GM19324 (cell line): Measurements from ENCODE around the gene NPHP4.
"Not testable (repeated sequence)": the region's sequence is repeated elsewhere in the genome, so short reads cannot be mapped to it uniquely, and the experiment has no call there.

Experiments
- ATAC-seq: cut with Tn5 transposase; IDR thresholded peaks from one replicate; pipeline ENCODE4 v1.9.1; 2021; ENCODE audit warnings: mild to moderate bottlenecking, moderate library complexity; ENCODE audit not compliant: unreplicated experiment, low FRiP score

Gene NPHP4

DNA sequence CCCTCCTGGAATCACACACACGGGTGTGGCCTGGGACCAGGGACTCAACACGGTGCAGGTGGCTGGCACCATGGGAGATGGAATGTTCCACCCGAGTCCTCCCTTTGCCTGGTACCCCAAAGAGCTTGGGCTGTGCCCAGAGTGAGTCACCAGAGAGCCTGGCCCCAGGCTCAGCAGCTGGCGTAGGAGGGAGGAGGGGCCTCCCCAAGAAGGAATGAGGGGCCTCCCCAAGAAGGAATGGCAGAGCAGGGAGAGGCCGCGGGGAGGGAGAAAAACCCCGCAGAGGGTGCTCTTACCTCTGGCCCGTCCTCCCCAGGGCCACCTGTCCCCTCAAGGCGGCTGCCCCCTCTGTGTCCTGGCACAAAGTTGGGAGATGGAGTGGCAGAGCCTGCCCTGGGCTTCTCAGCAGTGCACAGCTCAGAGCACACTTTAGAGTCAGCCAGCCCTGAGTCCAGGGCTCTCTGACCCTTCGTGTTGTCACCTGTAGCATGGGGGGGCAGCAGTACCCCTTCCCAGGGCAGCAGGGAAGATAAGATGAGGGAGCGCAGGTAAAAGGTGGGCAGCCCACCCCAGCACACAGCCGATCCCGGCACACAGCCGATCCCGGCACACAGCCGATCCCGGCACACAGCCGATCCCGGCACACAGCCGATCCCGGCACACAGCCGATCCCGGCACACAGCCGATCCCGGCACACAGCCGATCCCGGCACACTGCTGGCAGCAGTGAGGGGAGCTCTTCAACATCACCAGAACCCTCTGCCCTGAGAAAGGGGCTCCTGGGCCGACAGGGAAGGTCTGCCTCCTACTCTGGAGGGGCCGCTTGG, 33.3 kb upstream of the NPHP4 start:
- ATAC-seq, result no peak

DNA sequence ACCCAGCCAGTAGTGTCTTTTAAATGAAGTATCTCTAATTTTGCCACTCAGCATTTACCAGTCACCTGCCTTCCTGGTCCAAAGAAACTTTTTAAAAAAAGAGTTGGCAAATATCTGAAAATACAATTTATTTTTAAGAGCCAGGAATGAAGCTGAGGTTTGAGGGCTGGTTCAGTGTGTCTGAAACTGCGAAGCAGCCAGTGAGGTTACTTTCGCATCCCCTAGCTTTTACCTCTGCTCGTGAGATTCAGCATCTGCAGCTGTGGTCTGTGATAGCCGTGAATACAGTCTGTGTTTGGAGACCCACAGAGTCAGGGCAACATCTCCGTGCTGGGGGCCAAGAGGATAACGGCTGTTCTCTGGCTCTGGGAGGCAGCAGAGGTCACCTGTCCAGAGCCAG, 32.2 kb upstream of the NPHP4 start:
- no peak for ATAC-seq

DNA sequence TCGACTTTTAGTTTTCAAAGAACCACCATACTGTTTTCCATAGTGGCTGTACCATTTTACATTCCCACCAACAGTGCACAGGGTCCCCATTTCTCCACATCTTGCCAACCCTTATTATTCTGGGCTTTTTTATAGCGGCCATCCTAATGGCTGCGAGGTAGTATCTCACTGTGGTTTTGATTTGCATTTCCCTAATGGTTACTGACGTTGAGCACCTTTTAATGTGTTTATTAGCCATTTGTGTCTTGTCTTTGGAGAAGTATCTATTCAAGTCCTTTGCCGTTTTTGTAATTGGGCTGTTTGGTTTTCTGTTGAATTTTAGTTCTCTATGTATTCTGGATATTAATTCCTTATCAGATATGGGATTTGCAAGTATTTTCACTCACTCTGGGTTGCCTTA, 31.1 kb upstream of the NPHP4 start:
- ATAC-seq, result no peak

DNA sequence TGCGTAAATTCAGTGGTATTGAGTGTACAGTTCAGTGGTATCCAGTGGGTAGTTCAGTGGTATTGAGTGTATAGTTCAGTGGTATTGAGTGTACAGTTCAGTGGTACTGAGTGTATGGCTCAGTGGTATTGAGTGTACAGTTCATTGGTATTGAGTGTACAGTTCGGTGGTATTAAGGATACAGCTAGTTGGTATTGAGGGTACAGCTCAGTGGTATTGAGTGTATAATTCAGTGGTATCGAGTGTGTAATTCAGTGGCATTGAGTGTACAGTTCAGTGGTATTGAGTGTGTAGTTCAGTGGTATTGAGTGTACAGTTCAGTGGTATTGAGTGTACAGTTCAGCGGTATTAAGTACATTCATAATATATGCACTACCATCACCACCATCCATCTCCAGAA, 30.0 kb upstream of the NPHP4 start:
- no peak for ATAC-seq

DNA sequence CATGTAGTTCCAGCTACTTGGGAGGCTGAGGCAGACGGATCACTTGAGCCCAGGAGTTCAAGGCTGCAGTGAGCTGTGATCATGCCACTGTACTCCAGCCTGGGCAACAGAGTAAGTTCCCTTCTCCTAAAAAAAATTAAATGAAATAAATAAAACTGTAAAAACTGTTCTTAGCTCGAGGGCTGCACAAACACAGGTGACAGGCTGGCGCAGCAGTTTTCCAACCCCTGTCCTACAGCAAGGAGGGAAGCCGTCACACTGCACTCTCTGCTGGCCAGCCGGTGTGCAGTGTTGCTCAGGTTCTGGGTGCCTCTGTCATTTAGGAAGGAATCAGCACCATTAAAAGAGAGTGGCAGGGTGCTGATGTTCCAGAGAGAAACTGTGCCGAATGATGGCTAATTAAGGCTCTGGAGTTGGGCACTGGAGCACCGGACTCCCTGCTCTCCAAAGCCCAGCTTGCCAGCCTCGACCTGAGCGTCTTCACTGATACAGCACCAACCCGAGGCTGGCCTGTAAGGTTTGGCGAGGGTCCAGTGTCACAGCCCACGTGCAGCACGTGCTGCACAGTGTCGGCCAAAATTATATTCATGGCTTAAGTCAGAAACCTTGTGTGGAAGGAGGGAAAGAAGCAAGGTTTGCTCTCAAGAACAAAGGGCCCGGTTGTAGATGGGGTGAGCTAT, 27.1 kb upstream of the NPHP4 start:
- ATAC-seq, result no peak

DNA sequence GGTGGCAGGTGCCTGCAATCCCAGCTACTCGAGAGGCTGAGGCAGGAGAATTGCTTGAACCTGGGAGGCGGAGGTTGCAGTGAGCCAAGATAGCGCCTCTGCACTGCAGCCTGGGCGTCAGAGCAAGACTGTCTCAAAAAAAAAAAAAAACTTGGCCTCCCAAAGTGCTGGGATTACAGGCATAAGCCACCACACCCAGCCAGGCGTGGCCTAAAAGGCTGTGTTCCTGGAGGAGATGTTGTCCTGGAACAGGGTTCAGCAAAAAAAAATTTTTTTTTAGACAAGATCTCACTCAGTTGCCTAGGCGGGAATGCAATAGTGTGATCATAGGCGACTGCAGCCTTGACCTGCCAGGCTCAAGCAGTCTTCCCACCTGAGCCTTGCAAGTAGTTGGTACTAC, 25.4 kb upstream of the NPHP4 start:
- ATAC-seq, result not testable (repeated sequence)

DNA sequence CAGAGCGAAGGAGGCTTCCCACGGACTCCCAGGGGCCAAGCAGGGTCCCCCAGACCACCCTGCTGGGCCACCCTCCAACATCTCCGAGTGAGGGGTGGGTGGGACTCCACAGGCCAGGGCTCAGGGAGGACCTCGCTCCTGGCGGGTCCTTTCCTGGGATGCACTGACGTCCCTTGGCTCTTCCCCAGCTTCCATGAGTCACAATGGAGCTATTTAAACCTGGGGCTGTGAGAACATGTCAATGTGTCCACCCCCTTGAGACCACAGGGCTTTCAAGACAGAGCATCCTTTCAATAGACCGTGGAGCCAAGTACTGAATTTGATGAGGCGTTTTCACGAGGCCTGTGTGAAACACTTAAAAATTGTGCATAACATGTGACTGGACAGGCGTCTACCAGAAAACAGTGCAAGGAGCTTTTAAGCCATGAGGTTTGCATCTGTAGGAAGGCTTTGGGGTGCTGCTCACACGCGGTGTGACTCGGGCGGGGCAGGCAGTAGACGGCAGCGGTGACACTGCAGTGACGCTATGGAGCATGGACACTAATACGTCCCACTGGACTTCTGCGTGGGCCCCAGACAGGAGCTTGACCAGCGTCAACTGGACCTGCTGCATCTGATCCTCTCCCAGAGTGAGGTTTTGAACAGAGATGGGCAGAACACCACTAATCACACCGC, 24.1 kb upstream of the NPHP4 start:
- ATAC-seq, result no peak

DNA sequence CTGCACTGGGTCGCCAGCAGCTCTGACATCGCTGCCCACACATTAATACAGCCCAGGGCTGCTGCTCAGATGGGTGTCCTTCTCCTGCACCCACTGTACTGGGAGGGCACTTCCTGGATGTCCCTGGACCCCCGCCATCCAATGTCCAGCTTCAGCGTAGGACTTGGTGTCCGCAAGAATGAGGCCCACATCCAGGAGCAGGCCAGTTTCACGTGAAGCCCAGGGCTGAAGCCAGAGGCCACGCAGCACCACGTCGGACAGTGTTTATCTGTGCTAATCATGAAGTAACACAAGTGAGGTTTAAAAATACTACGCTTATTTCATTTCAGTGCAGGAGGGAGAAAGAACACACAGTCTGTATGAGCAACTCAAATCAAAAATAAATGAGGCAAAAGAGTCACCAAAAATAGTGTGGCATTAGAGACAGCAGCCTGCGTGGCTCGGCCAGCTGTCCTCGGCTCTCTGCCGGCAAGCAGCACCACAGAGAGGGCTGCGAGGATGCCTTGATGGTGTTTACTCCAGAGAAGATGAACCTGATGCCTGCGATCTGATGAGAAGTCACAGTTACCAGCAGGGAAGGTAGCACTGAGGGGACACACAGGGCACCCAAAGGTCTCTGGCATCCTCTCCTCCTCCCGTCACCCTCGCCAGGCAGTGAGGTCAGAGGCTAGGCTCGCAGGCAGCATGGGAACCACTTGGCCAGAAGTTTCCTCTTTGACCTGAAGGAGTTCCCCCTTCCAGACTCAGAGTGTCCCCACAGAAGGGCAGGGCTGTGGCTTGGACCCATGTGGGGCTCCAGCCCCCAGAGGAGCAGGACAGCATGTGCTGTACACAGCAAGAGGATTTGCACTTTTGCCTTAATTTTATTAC, 22.1 kb upstream of the NPHP4 start:
- ATAC-seq, result no peak

DNA sequence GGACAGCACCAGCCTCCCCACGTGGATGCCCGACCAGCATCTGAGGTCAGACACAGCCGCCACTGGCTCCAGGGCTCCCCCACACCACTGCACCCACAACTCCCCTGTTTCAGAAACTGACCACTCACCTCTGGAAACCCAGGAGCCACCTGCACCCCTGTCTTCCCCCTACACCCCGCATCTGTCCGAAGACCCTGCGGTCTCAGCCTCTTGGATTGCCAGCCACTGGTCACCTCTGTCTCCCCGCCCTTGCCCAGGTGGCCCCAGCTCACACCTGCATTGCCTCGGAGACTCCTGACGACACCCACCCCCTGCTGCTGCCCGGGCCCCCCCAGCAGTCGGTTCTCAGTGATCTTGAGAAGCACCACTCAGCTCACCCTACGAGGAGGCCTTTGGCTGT, 21.3 kb upstream of the NPHP4 start:
- ATAC-seq, result no peak

DNA sequence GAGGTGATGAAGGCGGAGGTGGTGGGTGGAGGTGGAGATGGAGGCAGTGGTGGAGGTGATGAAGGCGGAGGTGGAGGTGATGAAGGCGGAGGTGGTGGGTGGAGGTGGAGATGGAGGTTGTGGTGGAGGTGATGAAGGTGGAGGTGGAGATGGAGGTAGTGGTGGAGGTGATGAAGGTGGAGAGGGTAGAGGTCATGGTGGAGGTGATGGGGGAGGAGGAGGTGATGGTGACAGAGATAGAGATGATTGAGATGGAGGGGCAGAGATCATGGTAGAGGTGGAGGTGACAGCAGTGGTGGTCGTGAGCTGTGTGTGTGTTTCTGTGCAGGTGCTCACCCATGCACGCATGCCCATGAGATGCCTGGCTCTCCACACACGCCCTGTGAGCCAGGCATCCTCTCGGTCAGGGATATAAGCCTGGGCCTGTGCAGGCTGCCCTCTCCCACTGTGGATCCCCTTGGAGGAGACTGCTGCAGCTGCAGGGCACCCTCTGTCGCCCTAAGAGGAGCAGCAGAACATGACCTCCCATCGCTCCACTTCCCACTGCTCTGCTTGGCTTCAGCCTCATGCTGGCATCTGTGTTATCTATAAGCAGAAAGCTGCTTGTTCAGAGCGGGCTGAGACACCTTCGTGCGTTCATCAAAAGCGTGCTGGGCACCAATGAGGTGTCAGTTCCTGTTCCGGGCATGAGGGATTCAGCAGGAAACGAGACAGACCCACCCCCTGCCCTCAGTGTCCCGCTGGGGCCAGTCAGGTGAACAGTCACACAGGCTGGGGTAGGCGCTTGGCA, 20.5 kb upstream of the NPHP4 start:
- no peak for ATAC-seq

DNA sequence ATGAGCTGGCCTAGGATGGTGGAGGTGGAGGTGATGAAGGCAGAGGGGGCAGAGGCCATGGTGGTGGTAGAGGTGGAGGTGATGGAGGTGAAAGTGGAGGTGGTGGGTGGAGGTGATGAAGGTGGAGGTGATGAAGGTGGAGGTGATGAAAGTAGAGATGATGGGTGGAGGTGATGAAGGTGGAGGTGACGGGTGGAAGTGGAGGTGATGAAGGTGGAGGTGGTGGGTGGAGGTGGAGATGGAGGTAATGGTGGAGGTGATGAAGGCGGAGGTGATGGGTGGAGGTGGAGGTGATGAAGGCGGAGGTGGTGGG, 19.7 kb upstream of the NPHP4 start:
- no peak for ATAC-seq

DNA sequence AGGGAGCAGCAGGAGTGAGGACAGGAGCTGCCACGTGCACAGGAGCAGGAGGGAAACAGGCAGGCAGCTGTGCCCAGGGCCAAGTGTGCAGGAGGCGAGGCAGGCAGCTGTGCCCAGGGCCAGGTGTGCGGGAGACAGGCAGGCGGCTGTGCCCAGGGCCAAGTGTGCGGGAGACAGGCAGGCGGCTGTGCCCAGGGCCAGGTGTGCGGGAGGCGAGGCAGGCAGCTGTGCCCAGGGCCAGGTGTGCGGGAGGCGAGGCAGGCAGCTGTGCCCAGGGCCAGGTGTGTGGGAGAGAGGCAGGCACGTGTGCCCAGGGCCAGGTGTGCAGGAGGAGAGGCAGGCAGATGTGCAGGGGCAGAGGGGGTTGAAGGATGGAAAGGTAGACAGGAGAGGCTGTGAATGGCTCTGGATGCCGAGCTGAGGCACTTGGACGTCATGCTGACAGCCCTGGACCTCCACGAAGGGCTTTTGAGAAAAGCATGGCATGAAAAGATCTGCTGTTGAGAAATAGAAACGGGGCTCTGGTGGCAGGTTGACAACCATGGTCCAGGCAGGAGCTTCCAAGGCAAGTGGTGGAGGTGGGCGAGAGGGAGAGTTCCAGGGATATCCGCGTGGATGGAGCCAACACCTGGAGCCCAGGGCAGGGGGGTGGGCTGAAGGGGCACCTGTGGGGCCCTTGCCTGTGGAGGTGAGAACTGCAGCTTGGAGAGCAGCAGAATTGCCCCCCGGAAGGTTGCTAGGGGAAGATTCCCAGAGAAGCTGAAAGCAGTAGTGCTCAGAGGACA, 19.1 kb upstream of the NPHP4 start:
- ATAC-seq, result no peak

DNA sequence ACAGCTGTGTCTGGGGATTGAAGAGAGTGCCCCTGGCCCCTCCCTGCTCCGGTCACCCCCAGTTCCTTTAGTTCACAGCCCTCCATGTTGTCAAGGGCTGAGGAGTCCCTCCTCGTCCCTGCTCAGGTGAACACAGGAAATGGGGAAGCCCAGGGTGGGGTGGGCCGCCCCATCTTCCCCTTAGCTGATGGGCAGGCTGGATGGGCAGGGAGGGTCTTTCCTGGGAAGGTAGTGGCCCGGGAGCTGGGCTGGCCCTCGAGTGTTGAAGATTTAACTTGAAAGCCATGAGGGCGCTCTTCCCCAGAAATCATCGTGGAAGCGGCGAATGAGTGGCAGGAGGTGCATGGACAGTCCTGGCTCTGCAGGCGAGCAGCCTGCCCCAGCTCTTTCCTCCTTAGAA, 18.3 kb upstream of the NPHP4 start:
- no peak for ATAC-seq

DNA sequence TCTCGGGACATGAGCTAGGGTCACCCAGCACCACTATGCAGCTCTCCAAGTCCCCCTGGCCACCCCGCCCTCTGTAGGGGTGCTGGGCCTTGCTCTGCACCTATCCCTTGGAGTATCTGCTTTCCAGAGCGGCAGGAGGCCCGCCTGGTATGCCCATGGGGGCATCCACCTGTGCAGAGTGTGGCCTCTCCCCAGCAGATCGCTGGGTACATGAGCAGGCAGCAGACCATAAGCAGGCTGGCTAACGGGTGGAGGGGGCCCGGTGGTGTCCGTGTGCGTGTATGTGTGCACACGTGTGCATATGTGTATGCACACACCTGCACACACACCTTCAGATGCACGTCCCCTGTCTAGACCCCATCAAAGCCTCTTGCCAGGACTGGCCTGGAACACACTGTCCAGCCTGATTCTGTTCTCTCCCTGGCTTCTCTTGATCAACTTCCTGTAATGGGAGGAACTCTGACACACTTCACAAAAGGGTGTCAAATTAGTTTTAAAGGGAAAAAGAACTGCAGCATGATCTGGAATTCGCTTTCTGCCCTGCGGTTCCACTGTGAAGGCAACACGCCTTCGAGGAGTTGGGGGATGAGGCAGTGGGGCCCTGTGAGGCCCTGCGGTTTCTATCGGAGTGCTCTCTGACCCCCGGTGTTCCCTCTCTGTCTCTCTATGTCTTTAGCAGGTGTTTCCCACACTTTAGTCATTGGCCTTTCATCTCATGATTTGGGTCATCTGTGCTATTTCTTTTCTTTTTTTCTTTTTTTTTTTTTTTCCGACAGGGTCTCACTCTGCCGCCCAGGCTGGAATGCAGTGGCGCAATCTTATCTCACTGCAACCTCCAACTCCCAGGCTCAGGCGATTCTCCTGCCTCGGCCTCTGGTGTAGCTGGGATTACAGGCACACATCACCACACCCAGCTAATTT, 17.2 kb upstream of the NPHP4 start:
- no peak for ATAC-seq

DNA sequence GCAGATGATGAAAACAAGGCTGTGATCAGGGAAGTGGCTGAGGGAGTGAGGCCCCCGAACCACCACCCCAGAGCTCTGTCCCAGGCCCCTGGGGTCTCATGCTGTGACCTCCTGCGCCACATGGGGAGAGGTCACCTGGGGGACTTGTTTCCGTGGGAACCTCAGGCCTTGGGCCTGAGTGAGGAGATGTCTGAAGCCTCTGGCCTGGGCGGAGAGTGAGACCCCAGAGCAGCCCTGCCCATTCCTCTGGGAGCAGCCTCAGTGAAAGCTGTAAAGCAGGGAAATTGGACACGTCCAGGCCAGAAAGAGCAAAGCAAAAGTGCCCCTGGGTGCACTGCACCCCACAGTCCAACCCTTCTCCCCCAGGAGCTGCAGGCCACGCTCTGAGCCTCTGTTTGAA, 16.5 kb upstream of the NPHP4 start:
- no peak for ATAC-seq

DNA sequence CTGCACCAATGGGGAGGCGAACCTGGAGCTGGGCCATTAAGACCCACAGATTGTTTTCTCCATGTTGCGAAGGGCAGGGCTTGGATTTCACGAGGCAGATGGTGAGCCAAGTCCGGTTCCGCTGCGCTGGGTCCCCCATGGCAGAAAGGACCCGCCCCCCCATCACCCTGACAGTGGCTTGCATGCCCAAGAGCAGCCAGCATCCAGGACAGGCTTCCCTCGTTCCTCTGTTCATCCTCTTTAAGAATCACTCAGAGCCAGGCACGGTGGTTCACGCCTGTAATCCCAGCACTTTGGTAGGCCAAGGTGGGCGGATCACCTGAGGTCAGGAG, 15.8 kb upstream of the NPHP4 start:
- no peak for ATAC-seq

DNA sequence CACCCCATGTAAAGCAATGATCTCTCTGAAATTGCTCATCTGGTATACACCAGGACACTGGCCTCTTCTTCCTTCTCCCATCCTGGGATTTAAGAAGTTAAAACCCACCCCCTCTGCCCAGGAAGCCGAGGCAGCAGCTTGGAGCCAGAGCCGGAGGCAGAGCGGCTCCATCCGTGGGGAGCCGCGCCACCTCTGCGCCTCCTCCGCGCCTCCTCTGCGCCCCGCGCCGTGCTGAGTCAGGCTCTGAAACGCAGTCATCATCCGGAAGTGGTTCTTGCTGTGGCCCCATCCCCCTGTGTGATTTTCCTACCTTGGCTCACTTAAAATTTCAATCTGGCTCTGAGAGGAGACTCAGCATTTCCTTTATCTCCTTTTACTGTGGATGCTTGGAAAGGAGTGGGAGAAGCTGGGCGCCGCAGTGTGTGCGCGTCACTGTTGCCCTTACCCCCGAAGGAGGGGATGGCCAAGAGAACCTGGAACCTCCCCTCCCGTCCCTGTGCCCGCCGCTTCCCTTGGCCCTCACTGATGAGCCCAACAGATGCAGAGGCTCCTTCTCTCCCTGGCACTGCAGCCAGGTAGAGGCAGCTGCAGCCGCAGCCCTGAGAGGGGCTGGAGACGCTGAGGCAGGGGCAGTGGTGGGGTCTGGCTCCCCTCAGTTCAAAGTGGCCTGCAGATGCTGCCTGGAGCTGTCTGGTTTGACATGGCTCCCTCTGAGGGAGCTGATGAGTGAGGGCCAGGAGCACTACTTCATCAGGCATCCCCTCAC, 15.3 kb upstream of the NPHP4 start:
- no peak for ATAC-seq

DNA sequence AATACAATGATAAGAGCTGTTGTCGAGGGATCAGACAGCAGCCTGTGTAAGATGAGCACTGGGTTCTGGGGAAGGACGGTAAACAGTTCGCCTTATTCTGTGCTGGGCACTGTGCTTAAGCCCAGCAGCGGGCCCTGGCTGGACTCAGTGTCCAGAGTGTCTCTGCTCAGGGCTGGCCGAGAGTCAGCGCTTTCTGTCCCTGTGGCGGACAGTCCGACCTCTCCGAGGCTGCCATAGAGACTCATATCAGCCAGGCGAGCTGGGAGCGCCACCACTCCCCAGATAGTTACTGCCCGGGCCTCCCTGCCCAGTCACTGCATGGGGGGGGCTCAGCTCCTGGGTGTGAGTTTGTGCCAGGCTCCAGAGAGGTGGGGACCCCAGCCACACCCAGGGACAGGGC, 14.7 kb upstream of the NPHP4 start:
- ATAC-seq, result no peak
